HL-60/S4 (cell line): ENCODE results near the gene TRIM42.

Source experiments
- in situ Hi-C: fragments of 300-500 bp; cut with MboI; formaldehyde crosslinking; loops from 2 replicates; pipeline ENCODE4 v1.14.3; 2022; ENCODE audit warnings: low sequenced_read_pairs

Gene TRIM42

GRCh38 chr3:140677764-140678163, at the start of gene TRIM42:
Gene TRIM42 (plus strand): TSS chr3:140678064. CDS start chr3:140678230, 166 bp downstream.
- in situ Hi-C loops, result no loop called here

- in situ Hi-C loops, result no loop called here
Measured at GRCh38 chr3:140628606-140629005, 49.3 kb upstream of the TRIM42 start.

- in situ Hi-C loops, result no loop called here
Measured at GRCh38 chr3:140629357-140630137, 48.3 kb upstream of the TRIM42 start.

GRCh38 chr3:140630366-140630765, 47.5 kb upstream of the TRIM42 start:
- in situ Hi-C loops, result no loop called here

GRCh38 chr3:140630866-140631265, 47.0 kb upstream of the TRIM42 start:
- in situ Hi-C loops, result no loop called here

DNA sequence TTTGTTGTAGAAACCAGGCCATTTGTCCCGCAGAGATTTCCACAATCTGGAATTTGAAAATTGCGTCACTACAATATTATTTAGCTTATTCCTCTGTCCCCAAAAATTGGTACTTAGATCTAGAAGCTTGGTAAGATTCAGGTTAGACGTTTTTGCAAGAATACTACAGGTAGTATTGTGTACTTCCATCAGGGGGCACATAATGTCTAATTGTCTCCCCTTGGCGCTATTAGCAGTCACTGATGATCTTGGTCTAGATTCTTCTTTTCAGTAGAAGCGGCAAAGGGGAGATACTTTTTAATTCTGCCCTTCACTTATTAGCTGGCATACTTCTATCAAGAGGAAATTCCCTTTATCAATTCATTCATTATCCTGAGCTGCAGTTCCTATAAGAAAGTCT, 42.6 kb upstream of the TRIM42 start:
- in situ Hi-C loops, result no loop called here

- in situ Hi-C loops, result no loop called here
Measured at GRCh38 chr3:140636406-140637138, 41.3 kb upstream of the TRIM42 start.

- in situ Hi-C loops, result no loop called here
Measured at GRCh38 chr3:140651287-140651686, 26.6 kb upstream of the TRIM42 start.

GRCh38 chr3:140655678-140656077, 22.2 kb upstream of the TRIM42 start:
- in situ Hi-C loops, result no loop called here

GRCh38 chr3:140664111-140664510, 13.8 kb upstream of the TRIM42 start:
- in situ Hi-C loops, result no loop called here

GRCh38 chr3:140682586-140682985, 4.7 kb downstream of the TRIM42 start:
- in situ Hi-C loops, result no loop called here

- in situ Hi-C loops, result no loop called here
Measured at GRCh38 chr3:140686128-140686527, 8.3 kb downstream of the TRIM42 start.

GRCh38 chr3:140686948-140687347, 9.1 kb downstream of the TRIM42 start:
- in situ Hi-C loops, result no loop called here

- in situ Hi-C loops, result no loop called here
Measured at GRCh38 chr3:140695361-140696061, 17.6 kb downstream of the TRIM42 start.

GRCh38 chr3:140699516-140700231, 21.8 kb downstream of the TRIM42 start:
- in situ Hi-C loops, result no loop called here

GRCh38 chr3:140702281-140702680, 24.4 kb downstream of the TRIM42 start:
- in situ Hi-C loops, result no loop called here

- in situ Hi-C loops, result no loop called here
Measured at GRCh38 chr3:140703496-140703895, 25.6 kb downstream of the TRIM42 start.

GRCh38 chr3:140704733-140705132, 26.9 kb downstream of the TRIM42 start:
- in situ Hi-C loops, result no loop called here

GRCh38 chr3:140705954-140706353, 28.1 kb downstream of the TRIM42 start:
- in situ Hi-C loops, result no loop called here

- in situ Hi-C loops, result no loop called here
Measured at GRCh38 chr3:140706360-140706759, 28.5 kb downstream of the TRIM42 start.

GRCh38 chr3:140708815-140709214, 31.0 kb downstream of the TRIM42 start:
- in situ Hi-C loops, result no loop called here
